DMS53 treated with DMSO at 0.1 percent for 48 hours (cell line): ENCODE measurements around the gene HSF2BP.
A peak's percentile ranks its signal among the peaks of the same experiment; 100 is the strongest.
"Not testable (repeated sequence)": the region's sequence is repeated elsewhere in the genome, so short reads cannot be mapped to it uniquely, and the experiment has no call there.

ENCODE experiments used
- DNase-seq: peaks from one replicate; lab custom pipeline; 2025; ENCODE audit not compliant: unreplicated experiment; lab: John Stamatoyannopoulos, UW

The HSF2BP gene

DNA sequence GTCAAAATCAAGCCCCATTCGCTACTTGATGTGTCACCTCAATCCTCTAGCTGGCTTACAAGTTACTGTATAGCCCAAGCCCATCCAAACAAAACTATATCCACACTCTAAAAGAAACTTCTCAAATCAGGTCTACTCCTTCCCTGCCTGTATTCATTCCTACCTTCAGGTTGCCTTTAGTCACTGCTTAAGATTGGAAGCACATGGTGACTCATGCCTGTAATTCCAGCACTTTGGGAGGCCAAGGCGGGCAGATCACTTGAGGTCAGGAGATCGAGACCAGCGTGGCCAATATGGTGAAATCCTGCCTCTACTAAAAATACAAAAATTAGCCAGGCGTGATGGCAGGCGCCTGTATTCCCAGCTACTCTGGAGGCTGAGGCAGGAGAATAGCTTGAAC is 7.4 kb downstream of the HSF2BP start:
- not testable (repeated sequence) for DNase-seq

DNA sequence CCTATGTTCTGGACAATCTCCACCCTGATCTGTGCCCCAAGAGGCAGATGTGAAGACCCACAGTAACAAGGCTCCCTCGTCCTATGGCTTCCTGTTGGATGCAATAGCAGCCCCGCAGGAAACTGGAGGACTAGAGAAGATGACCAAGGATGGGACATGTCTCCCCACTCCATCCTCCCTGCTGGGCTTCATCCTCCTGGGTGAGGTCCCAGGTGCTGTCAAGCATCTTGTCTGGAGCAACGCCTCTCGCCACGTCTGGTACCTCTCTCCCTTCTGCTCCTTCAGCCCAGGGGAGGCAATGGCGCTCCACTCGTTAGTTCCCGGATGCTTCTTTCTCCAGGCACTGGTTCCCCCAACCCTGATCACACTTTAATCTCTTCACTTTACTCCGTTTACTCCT is 11.1 kb downstream of the HSF2BP start:
- DNase-seq = no peak

DNA sequence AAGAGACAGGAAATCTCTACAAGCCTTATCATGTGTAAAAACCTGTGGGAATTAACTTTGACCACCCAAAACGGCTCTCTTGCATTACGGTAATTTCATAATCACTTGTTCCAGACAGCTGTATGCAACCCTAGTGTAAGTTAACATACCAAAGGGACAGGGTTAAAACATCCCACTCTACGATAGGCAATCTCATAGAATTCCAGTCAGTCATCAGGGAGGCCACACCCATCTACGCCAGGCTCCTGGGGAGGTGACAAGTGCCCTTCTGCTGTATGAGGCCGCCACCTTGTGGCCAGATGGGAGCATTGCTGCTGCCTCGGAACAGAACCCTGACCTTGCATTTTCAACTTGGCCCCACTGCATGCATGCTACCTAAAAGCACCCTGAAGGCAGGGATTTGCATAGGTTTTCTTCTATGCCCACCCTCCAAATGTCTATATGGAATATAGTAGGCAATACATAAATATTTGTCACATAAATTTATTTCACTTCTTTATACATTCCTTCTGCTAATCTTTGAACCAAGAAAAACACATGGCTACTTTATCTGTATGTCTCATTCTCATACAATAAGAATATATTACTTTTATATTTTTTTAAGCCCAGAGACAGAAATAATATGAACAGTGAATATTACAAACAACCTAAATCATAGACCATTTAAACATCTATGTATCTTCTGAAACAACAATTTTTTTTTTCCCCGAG is 12.6 kb downstream of the HSF2BP start:
- peak; percentile 77 for DNase-seq

DNA sequence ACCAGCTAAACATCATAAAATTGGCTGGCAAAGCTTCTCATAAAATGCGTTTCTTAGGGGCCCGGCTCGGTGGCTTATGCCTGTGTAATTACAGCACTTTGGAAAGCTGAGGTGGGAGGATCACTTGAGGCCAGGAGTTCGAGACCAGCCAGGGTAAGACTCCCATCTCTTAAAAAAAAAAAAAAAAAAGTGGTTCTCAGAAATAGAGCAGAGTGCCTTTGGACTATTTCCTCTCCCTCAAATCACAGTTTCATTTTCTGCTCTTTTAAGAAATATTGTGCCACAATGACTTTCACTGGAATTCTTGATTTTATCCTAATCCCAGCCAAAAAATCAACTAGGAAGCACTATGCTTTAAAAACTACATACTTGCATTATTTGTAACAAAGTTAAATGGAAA is 13.3 kb downstream of the HSF2BP start:
- DNase-seq = no peak

DNA sequence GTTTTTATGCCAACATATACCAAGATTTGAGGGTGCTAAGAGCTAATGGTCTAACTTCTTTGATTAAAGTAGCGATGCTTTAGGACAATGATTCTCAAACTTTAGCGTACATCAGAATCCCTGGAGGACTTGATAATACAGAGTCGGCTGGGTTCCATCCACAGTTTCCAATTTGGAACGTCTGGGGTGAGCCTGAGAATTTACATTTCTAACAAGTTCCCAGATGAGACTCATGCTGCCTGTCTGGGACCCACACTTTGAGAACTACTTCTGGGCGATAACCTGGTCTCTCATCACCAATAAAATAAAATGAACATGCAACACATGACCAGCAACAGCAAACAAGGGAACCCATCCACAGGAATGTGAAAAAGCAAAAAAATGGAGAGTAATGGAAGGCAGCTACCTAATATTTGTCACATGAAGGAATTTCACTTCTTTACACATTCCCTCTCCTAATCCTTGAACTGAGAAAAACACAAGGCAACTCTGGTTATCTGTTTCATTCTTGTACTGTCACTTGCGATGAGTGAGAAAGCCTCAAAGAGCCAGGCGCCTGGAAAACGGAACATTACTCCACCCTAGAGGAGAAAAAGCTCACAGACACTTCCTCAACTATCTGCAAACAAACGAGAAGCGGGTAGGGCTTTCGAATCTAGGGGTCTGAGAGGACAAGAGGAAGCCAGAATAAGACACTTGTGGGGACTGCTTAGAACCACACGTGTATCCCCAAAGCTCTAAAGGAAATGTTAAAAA is 14.0 kb downstream of the HSF2BP start:
- no peak for DNase-seq

DNA sequence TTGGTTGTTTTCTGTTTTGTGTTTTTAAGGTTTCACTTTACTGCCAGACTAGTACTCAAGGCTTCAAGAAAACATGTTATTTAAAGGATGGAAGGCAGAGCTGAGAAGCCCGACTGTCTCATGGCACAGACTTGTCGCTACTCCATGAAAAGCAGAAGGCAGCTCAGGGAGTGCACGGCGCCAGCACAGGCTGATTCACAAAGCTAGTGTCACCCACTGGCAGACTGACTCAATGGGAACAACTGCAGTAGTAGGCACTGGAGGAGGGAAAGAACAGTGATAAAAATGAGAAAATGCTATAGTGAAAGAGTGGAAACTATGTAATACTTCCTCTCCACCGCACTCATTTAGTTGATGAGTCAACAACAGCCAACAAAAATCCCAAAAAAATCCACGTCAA is 14.7 kb downstream of the HSF2BP start:
- DNase-seq = no peak

DNA sequence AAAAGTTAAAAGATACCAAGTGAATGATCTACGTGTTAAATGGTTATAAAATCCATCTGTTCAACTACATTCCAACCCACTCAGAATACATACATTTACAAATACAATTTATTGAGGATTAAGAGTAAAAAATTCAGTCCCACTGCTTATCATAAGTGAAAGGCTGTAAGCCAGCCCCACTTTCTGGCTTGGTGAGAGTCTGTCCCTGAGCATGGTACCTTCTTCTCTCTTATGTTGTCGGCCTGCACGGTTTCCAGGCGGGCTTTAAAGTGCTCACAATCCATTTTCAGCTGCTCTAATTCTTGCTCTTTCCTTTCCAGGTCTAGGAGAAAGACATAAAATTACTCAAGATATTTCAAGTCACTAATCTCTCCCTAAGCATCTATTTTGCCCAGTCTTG is 15.2 kb downstream of the HSF2BP start:
- no peak for DNase-seq

DNA sequence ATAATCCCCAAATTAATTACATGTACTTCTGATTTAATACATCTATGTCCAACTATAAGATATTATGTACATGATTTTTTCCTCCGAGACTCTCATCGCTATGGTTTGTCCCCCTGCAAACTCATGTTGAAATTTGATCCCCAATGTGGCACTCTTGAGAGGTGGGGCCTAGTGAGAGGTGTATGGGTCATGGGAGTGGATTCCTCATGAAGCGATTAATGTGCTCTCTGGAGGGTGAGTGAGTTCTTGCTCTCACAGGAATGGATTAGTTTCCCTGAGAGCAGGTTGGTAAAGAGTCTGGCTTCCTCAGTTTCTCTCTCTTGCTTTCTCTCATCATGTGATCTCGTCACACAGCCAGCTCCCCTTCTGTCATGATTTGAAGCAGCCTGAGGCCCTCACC is 16.1 kb downstream of the HSF2BP start:
- DNase-seq = no peak

DNA sequence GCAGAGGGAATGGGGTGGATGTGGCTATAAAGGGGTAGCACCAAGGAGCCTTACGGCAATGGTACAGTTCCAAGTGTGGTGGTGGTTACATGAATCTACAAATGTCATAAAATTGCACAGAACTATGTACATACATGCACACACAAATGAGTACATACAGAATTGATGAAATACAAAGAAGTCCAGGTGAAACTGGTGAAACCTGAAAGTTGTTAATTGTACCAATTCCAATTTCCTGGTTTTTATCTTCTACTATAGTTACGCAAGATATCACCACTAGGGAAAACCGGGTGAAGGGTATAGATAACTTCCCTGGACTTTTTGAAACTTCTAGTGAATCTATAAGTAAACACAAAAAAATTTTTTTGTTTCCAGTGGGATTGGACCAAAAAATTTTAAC is 18.9 kb downstream of the HSF2BP start:
- DNase-seq = no peak

DNA sequence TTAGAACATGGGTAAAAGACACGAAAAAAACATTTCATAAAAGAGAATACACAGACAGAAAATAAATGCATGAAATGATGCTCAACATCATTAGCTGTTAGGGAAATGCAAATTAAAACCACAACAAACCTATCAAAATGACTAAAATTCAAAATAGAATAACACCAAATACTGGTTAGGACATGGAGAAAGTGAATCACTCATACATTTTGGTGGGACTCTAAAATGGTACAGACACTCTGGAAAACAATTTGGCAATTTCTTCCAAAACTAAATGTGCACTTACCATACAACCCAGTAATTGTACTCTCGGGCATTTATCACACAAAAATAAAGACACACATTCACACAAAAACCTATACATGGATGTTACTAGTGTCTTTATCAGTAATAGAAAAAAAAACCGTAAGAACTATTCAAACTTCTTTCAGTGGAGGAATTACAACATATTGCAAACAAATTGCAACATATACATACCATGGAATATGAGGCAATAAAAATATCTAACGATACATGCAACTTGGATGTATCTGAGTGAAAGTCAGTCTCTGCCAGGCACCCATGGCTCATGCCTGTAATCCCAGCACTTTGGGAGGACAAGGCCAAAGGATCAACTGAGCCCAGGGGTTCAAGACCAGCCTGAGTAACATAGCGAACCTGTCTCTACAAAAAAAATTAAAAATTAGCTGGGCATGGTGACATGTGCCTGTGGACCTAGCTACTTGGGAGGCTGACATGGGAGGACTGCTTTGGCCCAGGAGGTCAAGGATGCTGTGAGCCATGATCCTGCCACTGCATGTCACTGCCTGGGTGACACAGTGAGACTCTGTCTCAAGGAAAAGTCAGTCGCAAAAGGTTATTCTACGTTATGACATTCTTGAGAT is 19.6 kb downstream of the HSF2BP start:
- DNase-seq = no peak

DNA sequence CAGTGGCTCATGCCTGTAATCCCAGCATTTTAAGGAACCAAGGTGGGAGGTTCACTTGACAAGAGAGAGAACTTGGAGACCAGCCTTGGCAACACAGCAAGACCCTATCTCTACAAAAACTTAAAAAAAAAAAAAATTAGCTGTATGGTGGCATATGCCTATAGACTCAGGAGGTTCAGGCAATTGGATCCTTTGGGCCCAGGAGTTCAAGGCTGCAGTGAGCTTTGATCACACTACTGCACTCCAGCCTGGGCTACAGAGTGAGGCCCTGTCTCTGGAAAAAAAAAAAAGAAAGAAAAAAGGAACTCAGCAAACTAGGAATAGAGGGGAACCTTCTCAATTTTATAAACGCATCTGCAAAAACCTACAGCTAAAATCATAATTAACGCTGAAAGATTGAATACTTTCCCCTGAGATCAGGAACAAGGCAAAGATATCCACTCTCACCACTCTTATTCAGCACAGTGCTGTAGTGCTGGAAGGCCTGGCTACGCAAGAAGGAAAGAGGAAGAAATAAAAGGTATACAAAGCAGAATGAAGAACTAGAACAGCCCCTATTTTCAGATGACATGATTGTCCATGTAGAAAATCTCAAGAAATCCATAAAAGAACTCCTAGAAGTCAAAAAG is 21.6 kb downstream of the HSF2BP start:
- DNase-seq = no peak

DNA sequence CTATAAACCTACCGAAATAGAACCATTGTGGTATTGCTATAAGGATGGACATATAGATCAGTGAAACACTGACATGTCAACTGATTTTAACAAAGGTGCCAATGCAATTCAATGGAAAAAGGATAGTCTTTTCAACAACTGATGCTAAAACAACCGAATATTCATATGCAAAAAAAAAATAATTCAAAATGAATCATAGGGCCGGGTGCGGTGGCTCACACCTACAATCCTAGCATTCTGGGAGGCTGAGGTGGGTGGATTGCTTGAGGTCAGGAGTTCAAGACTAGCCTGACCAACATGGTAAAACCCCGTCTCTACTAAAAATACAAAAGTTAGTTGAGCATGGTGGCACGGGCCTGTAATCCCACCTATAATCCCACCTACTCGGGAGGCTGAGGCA is 23.9 kb downstream of the HSF2BP start:
- no peak for DNase-seq

DNA sequence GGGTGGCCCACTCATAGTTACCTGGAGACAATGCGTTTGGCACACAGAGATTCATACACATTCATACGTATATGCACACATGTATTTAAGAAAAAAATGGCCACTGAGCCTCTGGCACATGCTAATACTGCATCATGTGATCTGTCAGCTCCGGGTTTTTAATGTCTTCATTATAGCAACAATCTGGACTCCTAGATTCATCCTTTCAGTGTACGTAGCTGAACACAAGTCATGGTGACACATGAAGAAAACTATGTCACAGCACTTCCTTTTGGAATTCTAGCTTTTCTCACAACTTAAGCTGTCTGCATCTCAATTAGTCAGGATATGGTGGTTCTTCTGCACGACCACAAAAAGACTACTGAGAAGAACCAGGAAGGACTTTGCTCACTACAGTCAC is 24.7 kb downstream of the HSF2BP start:
- DNase-seq = no peak

DNA sequence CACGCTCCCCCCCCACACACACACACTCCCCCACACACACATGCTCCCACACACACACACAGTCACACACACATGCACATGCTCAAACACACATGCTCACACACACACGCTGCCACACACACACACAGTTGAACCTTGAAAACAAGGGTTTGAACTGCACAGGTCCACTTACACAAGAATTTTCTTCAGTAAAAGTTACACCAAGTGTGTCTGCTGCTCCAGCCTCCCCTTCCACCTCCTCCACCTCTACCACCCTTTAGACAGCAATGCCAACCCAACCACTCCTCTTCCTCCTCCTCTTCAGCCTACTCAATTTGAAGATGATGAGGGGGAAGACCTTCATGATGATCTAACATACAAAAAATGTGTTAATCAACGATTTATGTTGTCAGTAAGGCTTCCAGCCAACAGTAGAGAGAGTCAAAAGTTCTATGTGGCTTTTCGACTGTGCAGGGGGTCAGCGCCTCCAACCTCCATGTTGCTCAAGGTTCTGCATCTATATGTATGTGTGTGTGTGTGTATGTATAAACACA is 26.8 kb downstream of the HSF2BP start:
- no peak for DNase-seq

DNA sequence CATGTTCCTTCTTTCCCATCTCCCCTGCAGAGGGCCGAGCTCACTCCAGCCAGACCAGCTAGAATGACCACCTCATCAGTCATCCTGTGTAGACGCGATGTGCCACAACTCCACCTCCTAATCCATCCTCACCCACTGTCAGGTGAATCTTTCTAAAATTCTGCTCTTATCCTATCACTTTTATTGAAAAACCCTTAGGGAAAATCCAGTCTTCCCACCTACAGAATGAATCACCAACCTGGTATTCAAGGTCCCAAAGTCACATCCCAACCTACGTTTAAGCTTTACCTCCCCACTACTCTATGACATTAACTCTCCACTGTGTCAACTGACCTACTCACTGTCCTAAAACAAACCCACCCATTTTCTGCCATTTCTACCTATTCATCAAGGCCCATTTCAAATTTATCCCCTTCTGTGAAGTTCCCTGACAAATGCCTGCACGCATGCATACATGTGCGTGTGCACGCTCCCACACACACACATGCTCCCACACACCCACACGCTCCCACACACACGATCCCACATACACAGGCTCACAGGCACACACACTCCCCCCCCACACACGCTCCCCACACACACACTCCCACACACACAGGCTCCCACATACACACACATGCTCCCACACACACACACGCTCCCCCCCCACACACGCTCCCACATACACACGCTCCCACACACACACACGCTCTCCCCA is 27.7 kb downstream of the HSF2BP start:
- no peak for DNase-seq

DNA sequence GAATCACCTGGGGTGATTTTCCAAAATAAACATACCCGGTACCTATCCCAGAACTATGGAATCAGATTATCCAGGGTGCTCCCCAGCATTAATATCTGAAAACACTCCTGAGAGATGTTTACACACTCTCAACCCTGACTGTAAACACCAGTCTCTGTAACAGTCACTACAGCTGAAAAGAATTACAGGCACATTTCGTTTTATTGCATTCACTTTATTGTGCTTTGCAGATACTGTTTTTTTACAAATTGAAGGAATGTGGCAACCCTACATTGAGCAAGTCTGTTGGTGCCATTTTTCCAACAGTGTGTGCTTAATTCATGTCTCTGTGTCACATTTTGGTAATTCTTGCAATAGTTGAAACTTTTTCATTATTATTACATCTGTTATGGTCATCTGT is 31.8 kb downstream of the HSF2BP start:
- DNase-seq = no peak

DNA sequence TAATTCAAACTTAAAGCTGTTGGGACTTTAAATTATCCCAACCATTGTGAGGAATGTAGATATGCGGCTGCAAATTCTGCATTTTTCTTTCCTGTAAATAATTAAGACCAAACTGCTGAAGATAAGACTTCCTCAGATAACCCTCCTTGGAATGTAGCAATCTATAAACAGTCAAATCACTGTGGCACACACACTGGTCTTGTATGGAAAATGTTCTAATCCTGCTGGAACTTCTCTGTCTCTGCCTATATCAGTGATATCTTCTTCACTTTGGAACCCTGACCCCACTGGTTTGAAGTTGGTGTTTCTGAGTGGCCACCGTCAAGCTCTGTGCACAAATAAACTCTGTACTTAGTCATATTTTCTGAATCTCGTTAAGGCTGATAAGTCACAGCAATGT is 32.9 kb downstream of the HSF2BP start:
- DNase-seq = no peak

DNA sequence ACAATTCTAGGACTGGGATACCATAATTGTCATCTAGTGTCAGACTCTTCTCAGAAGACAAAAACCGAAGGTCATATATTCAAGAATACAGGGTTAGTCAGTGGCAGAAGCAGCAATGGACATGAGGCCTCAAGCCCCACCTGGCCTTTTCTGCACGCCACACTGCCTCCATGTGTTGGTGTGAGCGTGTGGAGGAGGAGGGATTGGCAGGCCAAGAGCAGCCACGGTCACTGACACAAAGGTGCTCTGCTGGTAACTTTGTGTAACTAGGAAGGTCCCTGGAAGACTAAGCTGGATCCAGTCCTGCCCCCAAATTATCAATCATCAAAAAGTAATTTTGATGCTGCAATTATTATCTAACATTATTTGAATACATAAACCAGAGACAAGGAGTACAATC is 34.9 kb downstream of the HSF2BP start:
- DNase-seq = no peak

DNA sequence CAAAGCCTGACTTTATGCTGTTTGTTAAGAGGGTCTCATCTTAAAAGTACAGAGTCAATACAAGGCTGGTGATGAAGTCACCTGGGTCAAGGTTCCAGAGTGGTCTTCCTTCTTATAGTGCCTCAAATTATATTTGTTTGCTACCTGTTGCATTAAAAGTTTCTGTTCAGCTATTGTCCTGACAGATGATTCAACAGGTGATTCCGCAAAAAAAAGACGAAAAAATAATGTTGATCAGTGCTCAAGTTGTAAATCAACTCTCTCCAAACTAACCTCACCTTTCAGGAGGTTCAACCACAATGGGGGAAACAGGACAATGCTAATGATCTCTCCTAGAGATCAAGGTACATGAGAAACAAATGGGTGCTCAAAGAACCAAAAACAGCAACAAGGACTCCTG is 35.7 kb downstream of the HSF2BP start:
- no peak for DNase-seq

DNA sequence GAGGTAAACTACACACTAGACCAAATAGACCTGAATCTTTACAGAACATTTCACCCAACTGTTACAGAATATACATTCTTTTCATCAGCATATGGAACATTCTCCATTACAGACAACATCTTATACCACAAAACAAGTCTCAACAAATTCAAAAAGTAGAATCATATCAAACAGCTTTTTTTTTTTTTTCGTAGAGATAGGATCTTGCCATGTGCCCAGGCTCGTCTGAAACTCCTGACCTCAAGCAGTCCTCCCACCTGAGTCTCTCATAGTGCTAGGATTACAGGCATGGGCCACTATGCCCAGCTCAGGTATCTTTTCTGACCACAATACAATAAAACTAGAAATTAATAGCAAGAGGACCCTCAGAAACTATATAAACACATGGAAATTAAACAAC is 36.5 kb downstream of the HSF2BP start:
- no peak for DNase-seq

DNA sequence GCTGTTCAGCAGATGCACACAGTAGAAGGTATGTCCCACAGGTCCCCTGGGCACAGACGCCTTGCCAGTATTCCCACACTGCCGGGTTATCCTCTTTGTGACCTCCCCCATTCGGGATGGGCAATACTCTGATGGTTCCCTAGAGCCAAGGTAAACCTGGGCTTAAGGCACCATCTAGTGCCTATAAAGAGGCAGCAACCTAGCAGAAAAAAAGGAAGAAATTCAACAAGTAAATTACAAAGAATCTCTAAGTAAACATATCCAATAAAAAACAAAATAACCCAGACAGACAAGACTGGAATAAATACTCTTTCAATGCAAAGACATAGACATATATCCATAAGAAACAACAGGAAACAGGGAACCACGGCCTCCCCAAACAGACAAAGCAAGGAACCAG is 39.4 kb downstream of the HSF2BP start:
- no peak for DNase-seq
